OCI-LY3 (cell line): ENCODE data around the gene FKBP14.

Source experiments
- EZH2phosphoT487 ChIP-seq: fragments of 200-600 bp; shearing (Covaris generic); IDR thresholded peaks from 2 replicates; pipeline ENCODE4 v1.6.1; 2018; ENCODE audit warnings: antibody characterized with exemption, mixed run types, low read depth
- TF ChIP-seq, protein P1 (sequence below): fragments of 200-600, 300-600 bp; sonication (generic); IDR thresholded peaks from 2 replicates; pipeline ENCODE4 v1.5.1; 2014; ENCODE audit warnings: antibody characterized with exemption, low read length, low read depth

DNA sequence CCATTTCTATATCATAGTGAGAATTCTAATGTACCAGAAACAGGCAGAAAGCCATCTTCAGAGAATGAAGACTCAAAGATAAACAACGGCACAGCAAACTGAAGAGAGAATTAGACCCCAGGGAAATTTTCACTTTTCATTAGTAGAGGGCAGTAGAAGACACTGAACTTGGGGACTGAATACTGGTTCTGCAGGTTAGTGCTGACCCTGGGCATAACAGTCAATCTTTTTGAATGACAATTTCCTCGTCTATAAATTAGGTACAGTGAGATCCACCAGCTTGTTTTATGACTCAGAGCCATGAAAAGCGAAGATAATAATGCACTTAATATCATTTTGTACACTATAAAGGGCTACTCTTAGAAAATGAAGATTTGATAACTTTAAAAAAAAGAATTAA lies 13.7 kb downstream of the FKBP14 start:
- TF ChIP-seq, protein P1, sequence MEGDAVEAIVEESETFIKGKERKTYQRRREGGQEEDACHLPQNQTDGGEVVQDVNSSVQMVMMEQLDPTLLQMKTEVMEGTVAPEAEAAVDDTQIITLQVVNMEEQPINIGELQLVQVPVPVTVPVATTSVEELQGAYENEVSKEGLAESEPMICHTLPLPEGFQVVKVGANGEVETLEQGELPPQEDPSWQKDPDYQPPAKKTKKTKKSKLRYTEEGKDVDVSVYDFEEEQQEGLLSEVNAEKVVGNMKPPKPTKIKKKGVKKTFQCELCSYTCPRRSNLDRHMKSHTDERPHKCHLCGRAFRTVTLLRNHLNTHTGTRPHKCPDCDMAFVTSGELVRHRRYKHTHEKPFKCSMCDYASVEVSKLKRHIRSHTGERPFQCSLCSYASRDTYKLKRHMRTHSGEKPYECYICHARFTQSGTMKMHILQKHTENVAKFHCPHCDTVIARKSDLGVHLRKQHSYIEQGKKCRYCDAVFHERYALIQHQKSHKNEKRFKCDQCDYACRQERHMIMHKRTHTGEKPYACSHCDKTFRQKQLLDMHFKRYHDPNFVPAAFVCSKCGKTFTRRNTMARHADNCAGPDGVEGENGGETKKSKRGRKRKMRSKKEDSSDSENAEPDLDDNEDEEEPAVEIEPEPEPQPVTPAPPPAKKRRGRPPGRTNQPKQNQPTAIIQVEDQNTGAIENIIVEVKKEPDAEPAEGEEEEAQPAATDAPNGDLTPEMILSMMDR, result no peak
- no peak for TF ChIP-seq EZH2phosphoT487
